ENCODE results near the gene LIX1. TPM values are rescaled to one million over a fixed set of nuclear protein-coding genes. Genes with fewer than 3 reads are reported as not detected.

The LIX1 gene
- total RNA-seq, 1 experiment from 2014 or later = not detected

- no peaks in the 10 kb centered on the region for H3K36me3 Mint-ChIP-seq (ENCODE audit: insufficient read depth, unreplicated experiment)
- CTCF ChIA-PET = interaction anchor here (0.6 kb wide), 2 partner anchors 182 to 647 kb away, joined by 4 to 7 read pairs; no protein-coding TSS in a partner anchor
- no peak for DNase-seq
- no peaks in the 10 kb centered on the region for H3K4me1 Mint-ChIP-seq (ENCODE audit: low read depth, unreplicated experiment)
- H3K4me3 Mint-ChIP-seq (ENCODE audit: low read depth, unreplicated experiment) = no peak overlapping the region
- H3K9me3 Mint-ChIP-seq (ENCODE audit: low read depth, unreplicated experiment) = no peaks in the 10 kb centered on the region
- H3K27ac Mint-ChIP-seq (ENCODE audit: unreplicated experiment) = no peak overlapping the region
- no TSS peak for BruUV-seq (replicated peaks)
- no peaks in the 10 kb centered on the region for H3K27me3 Mint-ChIP-seq (ENCODE audit: unreplicated experiment)
- intact Hi-C loops (cut with micrococcal nuclease; ENCODE audit: unreplicated experiment) = no loop called here
- TF ChIP-seq CTCF (IDR thresholded peaks at IDR 0.05; ENCODE audit: unreplicated experiment) = no peak
These were observed 24.0 kb downstream of the LIX1 start for GRCh38 chr5:97118261-97119006.

- H3K4me3 Mint-ChIP-seq (ENCODE audit: low read depth, unreplicated experiment) = no peak overlapping the region
- no peak for DNase-seq
- CTCF ChIA-PET = no interaction called here
- no peaks in the 10 kb centered on the region for H3K36me3 Mint-ChIP-seq (ENCODE audit: insufficient read depth, unreplicated experiment)
- no peak overlapping the region for H3K27ac Mint-ChIP-seq (ENCODE audit: unreplicated experiment)
- H3K9me3 Mint-ChIP-seq (ENCODE audit: low read depth, unreplicated experiment) = no peaks in the 10 kb centered on the region
- no peak for TF ChIP-seq CTCF (IDR thresholded peaks at IDR 0.05; ENCODE audit: unreplicated experiment)
- no TSS peak for BruUV-seq (replicated peaks)
- H3K4me1 Mint-ChIP-seq (ENCODE audit: low read depth, unreplicated experiment) = no peaks in the 10 kb centered on the region
- H3K27me3 Mint-ChIP-seq (ENCODE audit: unreplicated experiment) = no peaks in the 10 kb centered on the region
- intact Hi-C loops (cut with micrococcal nuclease; ENCODE audit: unreplicated experiment) = no loop called here
These were observed 26.5 kb downstream of the LIX1 start for GRCh38 chr5:97115932-97116331.

- Mint-ChIP-seq H3K27me3 (ENCODE audit: unreplicated experiment) (no peaks in the 10 kb centered on the region), H3K4me3 (ENCODE audit: low read depth, unreplicated experiment) (no peak overlapping the region), H3K27ac (ENCODE audit: unreplicated experiment) (no peak overlapping the region), H3K9me3 (ENCODE audit: low read depth, unreplicated experiment) (no peaks in the 10 kb centered on the region), H3K36me3 (ENCODE audit: insufficient read depth, unreplicated experiment) (no peaks in the 10 kb centered on the region), H3K4me1 (ENCODE audit: low read depth, unreplicated experiment) (no peaks in the 10 kb centered on the region)
- BruUV-seq (replicated peaks) = no TSS peak
- intact Hi-C loops (cut with micrococcal nuclease; ENCODE audit: unreplicated experiment) = no loop called here
- TF ChIP-seq CTCF (IDR thresholded peaks at IDR 0.05; ENCODE audit: unreplicated experiment) = no peak
- no peak for DNase-seq
- CTCF ChIA-PET = interaction anchor here (0.7 kb wide), 1 partner anchor 97 kb away, joined by 3 read pairs; no protein-coding TSS in a partner anchor
These were observed 30.2 kb downstream of the LIX1 start for GRCh38 chr5:97112230-97112629.

GRCh38 chr5:97111616-97112015 lies 30.8 kb downstream of the LIX1 start:
- intact Hi-C loops (cut with micrococcal nuclease; ENCODE audit: unreplicated experiment) = no loop called here
- no TSS peak for BruUV-seq (replicated peaks)
- DNase-seq = no peak
- TF ChIP-seq CTCF (IDR thresholded peaks at IDR 0.05; ENCODE audit: unreplicated experiment) = no peak
- no peaks in the 10 kb centered on the region for H3K27me3 Mint-ChIP-seq (ENCODE audit: unreplicated experiment)
- no peaks in the 10 kb centered on the region for H3K4me1 Mint-ChIP-seq (ENCODE audit: low read depth, unreplicated experiment)
- CTCF ChIA-PET = no interaction called here
- H3K27ac Mint-ChIP-seq (ENCODE audit: unreplicated experiment) = no peak overlapping the region
- H3K9me3 Mint-ChIP-seq (ENCODE audit: low read depth, unreplicated experiment) = no peaks in the 10 kb centered on the region
- no peaks in the 10 kb centered on the region for H3K36me3 Mint-ChIP-seq (ENCODE audit: insufficient read depth, unreplicated experiment)
- H3K4me3 Mint-ChIP-seq (ENCODE audit: low read depth, unreplicated experiment) = no peak overlapping the region
